NB4 (cell line): Measurements from ENCODE around the gene SCEL.

Source experiments
- DNase-seq: peaks from one replicate; pipeline ENCODE4 v3.0.0; 2010; ENCODE audit warnings: low read depth
- H3K4me3 ChIP-seq: one replicate; pipeline ENCODE4 v1.5.1; 2011; ENCODE audit warnings: mild to moderate bottlenecking, low read depth, low read length, moderate library complexity
- MAX ChIP-seq: IDR thresholded peaks from 2 replicates; pipeline ENCODE4 v1.6.1; 2011; ENCODE audit warnings: low read depth, low read length
- MYC ChIP-seq: IDR thresholded peaks from 2 replicates; pipeline ENCODE4 v1.6.1; 2011; ENCODE audit warnings: low read depth, low read length
- POLR2A ChIP-seq: IDR thresholded peaks from 2 replicates; pipeline ENCODE4 v1.6.1; 2011; ENCODE audit warnings: mild to moderate bottlenecking; ENCODE audit not compliant: insufficient read length; ENCODE audit errors: extremely low read depth
- TF ChIP-seq, protein P1 (sequence below): IDR thresholded peaks from one replicate; pipeline ENCODE4 v1.5.1; 2012; ENCODE audit warnings: low read depth, low read length

The SCEL gene

GRCh38 chr13:77548594-77548993 is 13.1 kb downstream of the SCEL start:
- TF ChIP-seq MYC (no peak), POLR2A (no peak), MAX (no peak)
- TF ChIP-seq, protein P1, sequence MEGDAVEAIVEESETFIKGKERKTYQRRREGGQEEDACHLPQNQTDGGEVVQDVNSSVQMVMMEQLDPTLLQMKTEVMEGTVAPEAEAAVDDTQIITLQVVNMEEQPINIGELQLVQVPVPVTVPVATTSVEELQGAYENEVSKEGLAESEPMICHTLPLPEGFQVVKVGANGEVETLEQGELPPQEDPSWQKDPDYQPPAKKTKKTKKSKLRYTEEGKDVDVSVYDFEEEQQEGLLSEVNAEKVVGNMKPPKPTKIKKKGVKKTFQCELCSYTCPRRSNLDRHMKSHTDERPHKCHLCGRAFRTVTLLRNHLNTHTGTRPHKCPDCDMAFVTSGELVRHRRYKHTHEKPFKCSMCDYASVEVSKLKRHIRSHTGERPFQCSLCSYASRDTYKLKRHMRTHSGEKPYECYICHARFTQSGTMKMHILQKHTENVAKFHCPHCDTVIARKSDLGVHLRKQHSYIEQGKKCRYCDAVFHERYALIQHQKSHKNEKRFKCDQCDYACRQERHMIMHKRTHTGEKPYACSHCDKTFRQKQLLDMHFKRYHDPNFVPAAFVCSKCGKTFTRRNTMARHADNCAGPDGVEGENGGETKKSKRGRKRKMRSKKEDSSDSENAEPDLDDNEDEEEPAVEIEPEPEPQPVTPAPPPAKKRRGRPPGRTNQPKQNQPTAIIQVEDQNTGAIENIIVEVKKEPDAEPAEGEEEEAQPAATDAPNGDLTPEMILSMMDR, result no peak
- no peak for DNase-seq
- no peak overlapping the region for H3K4me3 ChIP-seq

DNA sequence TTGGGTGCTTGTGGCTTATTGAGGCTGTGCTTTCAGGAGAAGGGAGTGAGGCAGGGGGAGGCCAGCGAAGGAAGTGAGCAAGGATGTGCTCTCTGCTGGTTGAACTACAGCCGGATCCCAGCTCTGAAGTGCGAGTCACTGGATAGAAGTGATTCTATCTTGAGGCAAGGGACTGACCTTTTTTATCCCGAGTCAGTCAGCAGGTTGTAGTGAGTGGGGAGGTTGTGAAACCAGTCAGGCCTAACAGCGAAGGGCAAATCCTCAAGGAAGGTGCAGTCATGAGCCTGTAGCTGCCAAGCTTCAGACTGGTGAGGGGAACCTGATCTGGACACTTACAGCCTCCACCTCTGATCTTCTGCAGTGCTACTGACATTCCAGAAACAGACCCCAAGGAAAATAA is 18.6 kb downstream of the SCEL start:
- no peak overlapping the region for H3K4me3 ChIP-seq
- TF ChIP-seq MYC (no peak), MAX (no peak), POLR2A (no peak)
- TF ChIP-seq, protein P1, result no peak
- DNase-seq, result no peak

GRCh38 chr13:77555246-77555645 is 19.7 kb downstream of the SCEL start:
- no peak for TF ChIP-seq POLR2A
- no peak for TF ChIP-seq MYC
- TF ChIP-seq MAX, result no peak
- TF ChIP-seq, protein P1, result no peak
- no peak for DNase-seq

GRCh38 chr13:77558016-77558415 is 22.5 kb downstream of the SCEL start:
- no peak overlapping the region for H3K4me3 ChIP-seq
- no peak for TF ChIP-seq MAX
- TF ChIP-seq, protein P1, result no peak
- TF ChIP-seq POLR2A, result no peak
- no peak for TF ChIP-seq MYC
- DNase-seq, result no peak

More at GRCh38 chr13:77555246-77555645, 19.7 kb downstream of the SCEL start:
- no peak overlapping the region for H3K4me3 ChIP-seq

- H3K4me3 ChIP-seq, result no peak overlapping the region
- DNase-seq, result peak; percentile 21
- no peak for TF ChIP-seq POLR2A
- TF ChIP-seq, protein P1, result no peak
- TF ChIP-seq MYC, result no peak
- no peak for TF ChIP-seq MAX
Measured at GRCh38 chr13:77563111-77563510, 27.6 kb downstream of the SCEL start.

GRCh38 chr13:77565635-77566034 is 30.1 kb downstream of the SCEL start:
- H3K4me3 ChIP-seq, result no peak overlapping the region
- TF ChIP-seq, protein P1, result peak; percentile 40
- TF ChIP-seq POLR2A, result no peak
- peak; percentile 57 for DNase-seq
